ENCODE results near the gene AKIP1. TPM values are rescaled to one million over a fixed set of nuclear protein-coding genes. Genes with fewer than 3 reads are reported as not detected.

The AKIP1 gene
- total and polyA plus RNA-seq, 2 of the 8 experiments (the other 6 are each of a cell fraction or from before 2014, with no cell fraction given): 17.8 to 29.6 TPM

DNA sequence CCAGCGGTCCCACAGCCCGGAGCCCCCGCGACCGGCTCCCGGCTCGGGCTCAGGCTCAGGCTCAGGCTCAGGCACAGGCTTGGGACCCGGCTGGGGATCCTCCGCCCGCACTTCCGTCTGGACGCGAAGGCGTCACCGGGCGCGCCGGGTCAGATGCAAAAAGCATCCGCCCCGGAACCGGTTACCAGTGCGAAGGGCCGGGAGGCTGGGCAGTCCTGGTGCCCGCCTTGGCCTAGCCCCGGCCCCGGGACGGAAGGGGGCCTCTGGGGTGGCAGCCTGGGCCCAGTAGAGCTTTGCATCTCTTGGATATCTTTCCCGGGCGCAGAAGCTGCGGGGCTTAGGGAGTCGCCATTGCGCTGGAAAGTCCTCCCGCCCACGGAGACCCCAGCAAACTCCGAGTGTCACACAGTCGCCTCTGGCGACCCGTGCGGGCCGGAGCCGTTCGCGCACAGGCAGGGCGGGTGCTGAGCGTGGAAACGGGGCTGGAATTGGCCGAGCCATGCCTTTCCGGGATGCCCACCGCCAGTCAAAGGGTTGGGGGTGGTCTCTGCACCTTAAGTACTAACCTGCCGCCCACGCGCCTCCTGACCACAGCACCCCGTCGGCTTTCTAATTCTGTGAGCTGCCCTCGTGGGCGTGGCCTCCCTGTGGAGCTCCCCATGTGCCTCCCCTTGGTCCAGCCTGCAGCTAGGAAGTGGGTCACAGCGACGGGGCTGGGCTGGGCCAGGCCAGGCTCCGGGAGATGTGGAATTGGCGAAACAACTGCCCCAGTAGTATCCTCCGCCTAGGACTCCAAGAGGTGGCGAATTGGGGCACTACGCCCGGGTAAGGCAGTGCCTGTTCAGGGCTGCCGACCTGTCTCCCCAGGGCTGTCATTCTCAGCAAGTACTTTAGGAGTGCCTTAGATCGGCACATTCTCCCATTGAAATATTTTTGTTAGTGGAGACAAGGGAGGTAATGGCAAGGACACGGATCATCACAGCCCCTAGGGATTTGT lies 53.6 kb downstream of the AKIP1 start, which contains the start of gene TMEM9B (continued):
- TF ChIP-seq JUND (IDR thresholded peaks at IDR 0.05; ENCODE audit: low read length): no peak
- no peak for TF ChIP-seq CBX5 (IDR thresholded peaks at IDR 0.05; ENCODE audit: low read depth, low read length)
- TF ChIP-seq, protein P1, sequence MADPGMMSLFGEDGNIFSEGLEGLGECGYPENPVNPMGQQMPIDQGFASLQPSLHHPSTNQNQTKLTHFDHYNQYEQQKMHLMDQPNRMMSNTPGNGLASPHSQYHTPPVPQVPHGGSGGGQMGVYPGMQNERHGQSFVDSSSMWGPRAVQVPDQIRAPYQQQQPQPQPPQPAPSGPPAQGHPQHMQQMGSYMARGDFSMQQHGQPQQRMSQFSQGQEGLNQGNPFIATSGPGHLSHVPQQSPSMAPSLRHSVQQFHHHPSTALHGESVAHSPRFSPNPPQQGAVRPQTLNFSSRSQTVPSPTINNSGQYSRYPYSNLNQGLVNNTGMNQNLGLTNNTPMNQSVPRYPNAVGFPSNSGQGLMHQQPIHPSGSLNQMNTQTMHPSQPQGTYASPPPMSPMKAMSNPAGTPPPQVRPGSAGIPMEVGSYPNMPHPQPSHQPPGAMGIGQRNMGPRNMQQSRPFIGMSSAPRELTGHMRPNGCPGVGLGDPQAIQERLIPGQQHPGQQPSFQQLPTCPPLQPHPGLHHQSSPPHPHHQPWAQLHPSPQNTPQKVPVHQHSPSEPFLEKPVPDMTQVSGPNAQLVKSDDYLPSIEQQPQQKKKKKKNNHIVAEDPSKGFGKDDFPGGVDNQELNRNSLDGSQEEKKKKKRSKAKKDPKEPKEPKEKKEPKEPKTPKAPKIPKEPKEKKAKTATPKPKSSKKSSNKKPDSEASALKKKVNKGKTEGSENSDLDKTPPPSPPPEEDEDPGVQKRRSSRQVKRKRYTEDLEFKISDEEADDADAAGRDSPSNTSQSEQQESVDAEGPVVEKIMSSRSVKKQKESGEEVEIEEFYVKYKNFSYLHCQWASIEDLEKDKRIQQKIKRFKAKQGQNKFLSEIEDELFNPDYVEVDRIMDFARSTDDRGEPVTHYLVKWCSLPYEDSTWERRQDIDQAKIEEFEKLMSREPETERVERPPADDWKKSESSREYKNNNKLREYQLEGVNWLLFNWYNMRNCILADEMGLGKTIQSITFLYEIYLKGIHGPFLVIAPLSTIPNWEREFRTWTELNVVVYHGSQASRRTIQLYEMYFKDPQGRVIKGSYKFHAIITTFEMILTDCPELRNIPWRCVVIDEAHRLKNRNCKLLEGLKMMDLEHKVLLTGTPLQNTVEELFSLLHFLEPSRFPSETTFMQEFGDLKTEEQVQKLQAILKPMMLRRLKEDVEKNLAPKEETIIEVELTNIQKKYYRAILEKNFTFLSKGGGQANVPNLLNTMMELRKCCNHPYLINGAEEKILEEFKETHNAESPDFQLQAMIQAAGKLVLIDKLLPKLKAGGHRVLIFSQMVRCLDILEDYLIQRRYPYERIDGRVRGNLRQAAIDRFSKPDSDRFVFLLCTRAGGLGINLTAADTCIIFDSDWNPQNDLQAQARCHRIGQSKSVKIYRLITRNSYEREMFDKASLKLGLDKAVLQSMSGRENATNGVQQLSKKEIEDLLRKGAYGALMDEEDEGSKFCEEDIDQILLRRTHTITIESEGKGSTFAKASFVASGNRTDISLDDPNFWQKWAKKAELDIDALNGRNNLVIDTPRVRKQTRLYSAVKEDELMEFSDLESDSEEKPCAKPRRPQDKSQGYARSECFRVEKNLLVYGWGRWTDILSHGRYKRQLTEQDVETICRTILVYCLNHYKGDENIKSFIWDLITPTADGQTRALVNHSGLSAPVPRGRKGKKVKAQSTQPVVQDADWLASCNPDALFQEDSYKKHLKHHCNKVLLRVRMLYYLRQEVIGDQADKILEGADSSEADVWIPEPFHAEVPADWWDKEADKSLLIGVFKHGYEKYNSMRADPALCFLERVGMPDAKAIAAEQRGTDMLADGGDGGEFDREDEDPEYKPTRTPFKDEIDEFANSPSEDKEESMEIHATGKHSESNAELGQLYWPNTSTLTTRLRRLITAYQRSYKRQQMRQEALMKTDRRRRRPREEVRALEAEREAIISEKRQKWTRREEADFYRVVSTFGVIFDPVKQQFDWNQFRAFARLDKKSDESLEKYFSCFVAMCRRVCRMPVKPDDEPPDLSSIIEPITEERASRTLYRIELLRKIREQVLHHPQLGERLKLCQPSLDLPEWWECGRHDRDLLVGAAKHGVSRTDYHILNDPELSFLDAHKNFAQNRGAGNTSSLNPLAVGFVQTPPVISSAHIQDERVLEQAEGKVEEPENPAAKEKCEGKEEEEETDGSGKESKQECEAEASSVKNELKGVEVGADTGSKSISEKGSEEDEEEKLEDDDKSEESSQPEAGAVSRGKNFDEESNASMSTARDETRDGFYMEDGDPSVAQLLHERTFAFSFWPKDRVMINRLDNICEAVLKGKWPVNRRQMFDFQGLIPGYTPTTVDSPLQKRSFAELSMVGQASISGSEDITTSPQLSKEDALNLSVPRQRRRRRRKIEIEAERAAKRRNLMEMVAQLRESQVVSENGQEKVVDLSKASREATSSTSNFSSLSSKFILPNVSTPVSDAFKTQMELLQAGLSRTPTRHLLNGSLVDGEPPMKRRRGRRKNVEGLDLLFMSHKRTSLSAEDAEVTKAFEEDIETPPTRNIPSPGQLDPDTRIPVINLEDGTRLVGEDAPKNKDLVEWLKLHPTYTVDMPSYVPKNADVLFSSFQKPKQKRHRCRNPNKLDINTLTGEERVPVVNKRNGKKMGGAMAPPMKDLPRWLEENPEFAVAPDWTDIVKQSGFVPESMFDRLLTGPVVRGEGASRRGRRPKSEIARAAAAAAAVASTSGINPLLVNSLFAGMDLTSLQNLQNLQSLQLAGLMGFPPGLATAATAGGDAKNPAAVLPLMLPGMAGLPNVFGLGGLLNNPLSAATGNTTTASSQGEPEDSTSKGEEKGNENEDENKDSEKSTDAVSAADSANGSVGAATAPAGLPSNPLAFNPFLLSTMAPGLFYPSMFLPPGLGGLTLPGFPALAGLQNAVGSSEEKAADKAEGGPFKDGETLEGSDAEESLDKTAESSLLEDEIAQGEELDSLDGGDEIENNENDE (IDR thresholded peaks at IDR 0.05; ENCODE audit: insufficient replicate concordance, low read length): no peak
- TF ChIP-seq SP4 (IDR thresholded peaks at IDR 0.05; ENCODE audit: low read length): 0 out of 2 replicates have a peak, but pooled peaks have one; percentile 80
- 0 out of 2 replicates have a peak, but pooled peaks have one; percentile 15 for TF ChIP-seq RFX5 (IDR thresholded peaks at IDR 0.05; ENCODE audit: borderline replicate concordance, low read depth, low read length)
- TF ChIP-seq CTCF (IDR thresholded peaks at IDR 0.05; ENCODE audit: control extremely low read depth in 1 of 3, insufficient read depth in 1 of 3, low read depth in 1 of 3, low read length in 3 of 3): no peak

All from H1 (cell line).